Jurkat, Clone E6-1 (cell line): ENCODE results near the gene RMND5A. TPM values are rescaled to one million over a fixed set of nuclear protein-coding genes. Genes with fewer than 3 reads are reported as not detected.

ENCODE experiments used
- DNase-seq: peaks from one replicate; pipeline ENCODE4 v3.0.0-alpha.2; 2011; ENCODE audit warnings: low read depth, low spot score
- H3K4me3 ChIP-seq: 2 replicates; pipeline ENCODE4 v1.5.1; 2011; ENCODE audit warnings: mild to moderate bottlenecking, low read length, control low read depth, moderate library complexity
- polyA plus RNA-seq: library from polyadenylated mRNA; unstranded; fragments of >200 nt; gene quantifications from one replicate; pipeline ENCODE4 v1.2.1, GENCODE V29; 2012; ENCODE audit warnings: missing spikeins; ENCODE audit not compliant: insufficient read length, insufficient read depth

RMND5A gene, protein sequence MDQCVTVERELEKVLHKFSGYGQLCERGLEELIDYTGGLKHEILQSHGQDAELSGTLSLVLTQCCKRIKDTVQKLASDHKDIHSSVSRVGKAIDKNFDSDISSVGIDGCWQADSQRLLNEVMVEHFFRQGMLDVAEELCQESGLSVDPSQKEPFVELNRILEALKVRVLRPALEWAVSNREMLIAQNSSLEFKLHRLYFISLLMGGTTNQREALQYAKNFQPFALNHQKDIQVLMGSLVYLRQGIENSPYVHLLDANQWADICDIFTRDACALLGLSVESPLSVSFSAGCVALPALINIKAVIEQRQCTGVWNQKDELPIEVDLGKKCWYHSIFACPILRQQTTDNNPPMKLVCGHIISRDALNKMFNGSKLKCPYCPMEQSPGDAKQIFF
- 26.1 TPM for polyA plus RNA-seq

DNA sequence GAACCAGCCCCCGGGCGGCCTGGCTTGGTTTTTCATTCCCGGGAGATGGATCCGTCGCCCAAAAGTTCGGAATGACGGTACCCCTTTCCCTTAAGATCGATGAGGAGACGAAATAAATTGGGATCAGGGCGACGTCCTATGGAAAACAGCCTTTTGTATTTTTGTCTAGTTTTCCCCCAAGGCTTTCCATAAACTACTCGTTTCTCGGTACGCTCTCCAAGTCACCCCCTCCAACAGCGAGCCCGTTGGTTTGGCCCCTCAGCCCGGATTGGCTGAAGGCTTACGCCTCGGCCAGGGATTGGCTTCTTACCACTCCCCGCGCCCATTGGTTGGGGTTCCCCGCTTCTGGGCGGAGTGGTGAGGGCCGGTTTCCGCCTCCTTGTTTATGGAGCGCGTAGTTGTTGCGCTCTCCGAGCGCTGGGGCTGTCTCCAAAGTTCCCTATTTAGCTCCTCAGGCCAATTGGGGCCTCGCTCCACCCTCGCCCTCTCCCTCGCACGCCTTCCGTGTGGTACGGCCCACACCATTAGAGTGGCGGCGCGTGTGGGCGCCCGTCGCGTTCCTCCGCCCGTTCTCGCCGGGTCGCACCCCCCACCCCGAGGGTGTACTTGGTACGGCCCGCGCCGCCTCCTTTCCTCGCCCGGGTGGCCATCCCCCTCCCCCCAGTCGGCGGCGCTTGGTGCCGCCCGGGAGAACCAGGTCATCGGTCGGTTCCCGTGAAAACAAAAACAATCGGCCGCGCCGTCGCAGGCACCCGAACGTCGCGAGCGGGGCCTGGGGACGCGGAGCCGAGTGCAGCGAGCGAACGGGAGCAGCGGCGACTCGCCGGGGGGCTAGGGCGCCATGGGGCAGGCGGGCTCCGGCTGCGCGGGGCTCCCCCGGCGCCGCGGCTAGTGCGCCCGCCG lies at the start of gene RMND5A:
RMND5A (plus strand) TSS at position 655 of the 903 bp plus-strand sequence. CDS start 377 bp downstream, outside the sequence.
- peak within 1 kb of the TSS; percentile 58 for H3K4me3 ChIP-seq
- peak; percentile 85 for DNase-seq

DNA sequence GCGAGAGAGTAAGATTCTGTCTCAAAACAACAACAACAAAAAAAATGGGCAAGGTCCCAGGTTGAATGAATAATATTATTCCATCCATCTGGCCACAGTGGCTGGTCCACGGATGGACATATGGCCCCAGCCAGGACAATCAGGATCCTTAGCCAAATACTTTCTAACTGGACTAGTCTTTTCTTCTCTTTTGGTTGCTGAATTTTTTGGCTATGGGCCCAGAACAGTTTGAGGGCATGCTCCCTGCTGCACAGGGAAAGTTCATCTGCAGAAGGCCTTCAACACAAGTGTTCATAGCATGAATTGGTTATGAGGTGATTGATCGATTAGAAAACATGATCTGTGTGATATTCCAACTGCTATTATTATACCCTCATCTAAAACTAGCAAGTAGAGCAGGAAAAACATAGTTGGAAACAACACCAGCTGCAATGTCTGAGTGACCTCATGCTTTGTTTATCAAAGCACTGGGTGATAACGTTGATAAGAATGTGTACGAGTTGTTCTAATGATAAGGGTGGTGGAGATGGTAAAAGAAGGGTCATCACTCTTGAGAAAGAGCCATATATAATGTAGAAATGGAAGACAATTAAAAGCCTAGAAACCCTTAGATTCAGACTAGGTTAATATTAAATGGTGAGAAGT lies 48.6 kb upstream of the RMND5A start:
- no peak for DNase-seq
- no peak overlapping the region for H3K4me3 ChIP-seq

DNA sequence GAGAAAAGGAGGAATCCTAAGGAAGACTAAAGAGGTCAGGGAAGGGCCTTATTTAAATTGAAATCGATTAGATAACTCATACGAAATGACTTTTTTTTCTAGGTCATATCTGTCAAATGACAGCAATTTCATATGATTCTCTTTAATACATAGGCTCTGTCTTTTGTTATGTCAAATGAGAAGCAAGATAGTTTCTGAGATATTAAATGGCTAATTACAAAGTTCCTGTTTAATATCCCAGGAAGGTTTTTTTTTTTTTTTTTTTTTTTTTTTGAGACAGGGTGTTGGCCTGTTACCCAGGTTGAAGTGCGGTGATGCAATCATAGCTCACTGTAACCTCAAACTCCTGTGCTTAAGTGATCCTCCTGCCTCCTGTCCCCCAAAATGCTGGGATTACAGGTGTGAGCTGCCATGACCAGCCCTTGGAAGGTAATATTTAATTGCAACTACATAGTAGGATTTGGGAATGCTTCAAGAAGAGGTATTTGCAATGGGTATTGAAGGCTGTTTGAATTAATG lies 48.0 kb upstream of the RMND5A start:
- H3K4me3 ChIP-seq, result no peak overlapping the region
- no peak for DNase-seq

DNA sequence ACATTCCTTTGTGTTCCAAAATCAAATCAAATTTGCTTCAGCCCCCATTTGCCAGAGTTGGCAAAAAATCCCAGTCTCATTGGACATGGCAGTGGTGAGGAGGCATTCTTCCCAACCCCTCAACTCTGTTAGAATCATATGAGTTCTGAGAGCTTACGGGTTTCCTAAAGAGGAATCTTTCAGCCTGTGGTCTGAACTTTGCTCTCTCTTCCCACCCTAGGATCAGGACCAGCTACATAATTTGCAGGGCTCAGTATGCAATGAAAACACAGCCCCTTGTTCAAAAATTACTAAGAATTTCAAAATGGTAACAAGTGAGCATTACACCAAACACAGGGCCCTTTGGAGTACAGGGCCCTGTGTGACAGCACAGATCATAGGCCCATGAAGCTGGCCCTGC lies 47.1 kb upstream of the RMND5A start:
- H3K4me3 ChIP-seq, result no peak overlapping the region
- DNase-seq, result no peak

- H3K4me3 ChIP-seq, result no peak overlapping the region
- no peak for DNase-seq
Observed at GRCh38 chr2:86673986-86674670, 46.0 kb upstream of the RMND5A start.

GRCh38 chr2:86675104-86675503 lies 45.0 kb upstream of the RMND5A start:
- no peak overlapping the region for H3K4me3 ChIP-seq
- DNase-seq, result no peak

GRCh38 chr2:86675511-86676015 lies 44.5 kb upstream of the RMND5A start:
- DNase-seq, result peak; percentile 7
- H3K4me3 ChIP-seq, result no peak overlapping the region

DNA sequence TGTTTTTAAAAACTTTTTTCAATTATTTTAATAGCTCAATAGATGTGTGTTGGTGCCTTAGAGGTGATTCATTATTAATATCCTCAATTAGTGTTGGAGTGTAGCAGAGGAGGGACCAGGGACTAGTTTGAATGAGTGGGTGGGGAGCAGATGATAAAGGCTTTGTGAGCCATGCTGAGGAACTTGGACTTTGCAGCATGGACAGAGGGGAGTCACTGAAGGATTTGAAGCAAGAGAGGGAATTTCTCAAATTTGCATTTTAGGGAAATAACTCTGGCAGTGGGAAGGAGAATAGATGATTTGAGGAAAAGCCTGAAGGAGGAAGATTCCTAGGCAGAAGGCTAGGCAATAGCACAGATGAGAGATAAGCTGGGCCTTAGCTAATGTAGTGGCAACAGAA lies 42.3 kb upstream of the RMND5A start:
- no peak for DNase-seq
- H3K4me3 ChIP-seq, result no peak overlapping the region

DNA sequence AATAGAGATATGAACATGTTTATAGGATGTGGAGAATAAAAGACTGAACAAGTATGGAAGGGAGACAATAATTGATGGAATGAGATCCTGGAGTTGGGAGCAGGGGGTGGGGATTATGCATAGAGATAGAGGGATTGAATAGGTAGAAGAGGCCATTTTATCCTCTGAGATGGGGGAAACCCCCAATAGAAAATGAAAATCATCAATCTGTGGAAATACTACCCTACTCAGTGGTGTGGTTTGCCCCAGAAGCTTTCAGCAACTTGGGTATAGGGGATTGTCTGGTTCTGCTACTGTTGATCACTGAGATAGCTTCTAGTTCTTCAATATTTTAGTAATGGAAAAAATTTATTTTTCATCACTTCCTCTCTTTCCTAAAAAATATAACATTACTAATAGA lies 41.1 kb upstream of the RMND5A start:
- DNase-seq, result no peak
- H3K4me3 ChIP-seq, result no peak overlapping the region

- no peak for DNase-seq
Observed at GRCh38 chr2:86685351-86685750, 34.7 kb upstream of the RMND5A start.

DNA sequence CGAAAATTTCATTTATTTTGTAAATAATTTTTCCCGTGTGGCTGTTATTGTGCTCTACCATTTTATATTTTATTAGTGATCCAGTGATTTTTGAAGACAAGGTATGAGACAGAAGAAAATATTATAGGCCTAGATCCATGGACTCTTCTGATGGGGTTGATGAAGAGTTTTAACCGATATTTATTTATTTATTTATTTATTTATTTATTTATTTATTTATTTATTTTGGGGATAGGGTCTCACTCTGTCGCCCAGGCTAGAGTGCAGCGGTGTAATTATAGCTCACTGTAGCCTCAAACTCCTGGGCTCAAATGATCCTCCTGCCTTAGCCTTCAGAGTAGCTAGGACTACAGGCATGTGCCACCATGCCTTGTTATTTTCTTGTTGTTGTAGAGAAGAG lies 33.6 kb upstream of the RMND5A start:
- H3K4me3 ChIP-seq, result no peak overlapping the region
- no peak for DNase-seq

More at GRCh38 chr2:86685351-86685750, 34.7 kb upstream of the RMND5A start:
- no peak overlapping the region for H3K4me3 ChIP-seq

GRCh38 chr2:86686905-86687304 lies 33.2 kb upstream of the RMND5A start:
- DNase-seq, result no peak
- H3K4me3 ChIP-seq, result no peak overlapping the region

DNA sequence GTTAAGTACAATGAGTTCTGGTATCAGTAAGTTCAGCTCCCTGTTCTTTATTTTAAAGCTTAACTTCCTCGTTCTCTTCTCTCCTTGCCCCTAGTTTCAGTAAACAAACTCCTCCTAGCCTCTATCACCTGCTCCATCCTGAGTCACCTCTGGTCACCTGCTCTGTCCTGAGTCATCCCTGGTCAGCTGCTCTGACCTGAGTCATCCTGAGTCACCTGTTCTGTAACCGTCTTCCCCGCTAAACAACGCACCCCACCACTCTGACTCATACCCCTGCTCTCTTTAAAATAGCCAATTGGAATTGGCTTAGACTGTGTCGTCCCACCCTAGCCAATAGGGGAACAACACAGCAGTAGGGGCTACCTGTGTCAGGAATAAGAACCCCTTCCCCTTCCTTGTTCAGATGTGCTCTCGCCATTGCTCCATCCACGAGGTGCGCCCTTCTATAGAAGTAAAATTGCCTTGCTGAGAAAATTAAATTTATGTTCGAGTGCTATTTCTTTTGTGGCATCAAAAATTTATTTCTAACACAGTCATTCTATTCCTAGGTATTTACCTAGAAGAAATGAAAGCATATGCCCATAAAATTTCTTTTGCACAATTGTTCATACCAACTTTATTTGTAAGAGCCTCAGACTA lies 24.9 kb upstream of the RMND5A start:
- H3K4me3 ChIP-seq, result no peak overlapping the region
- DNase-seq, result no peak

- no peak overlapping the region for H3K4me3 ChIP-seq
- DNase-seq, result no peak
Observed at GRCh38 chr2:86697551-86698104, 22.5 kb upstream of the RMND5A start.

- H3K4me3 ChIP-seq, result no peak overlapping the region
- DNase-seq, result no peak
Observed at GRCh38 chr2:86700690-86701089, 19.4 kb upstream of the RMND5A start.

- DNase-seq, result no peak
- no peak overlapping the region for H3K4me3 ChIP-seq
Observed at GRCh38 chr2:86703704-86704361, 16.3 kb upstream of the RMND5A start.

DNA sequence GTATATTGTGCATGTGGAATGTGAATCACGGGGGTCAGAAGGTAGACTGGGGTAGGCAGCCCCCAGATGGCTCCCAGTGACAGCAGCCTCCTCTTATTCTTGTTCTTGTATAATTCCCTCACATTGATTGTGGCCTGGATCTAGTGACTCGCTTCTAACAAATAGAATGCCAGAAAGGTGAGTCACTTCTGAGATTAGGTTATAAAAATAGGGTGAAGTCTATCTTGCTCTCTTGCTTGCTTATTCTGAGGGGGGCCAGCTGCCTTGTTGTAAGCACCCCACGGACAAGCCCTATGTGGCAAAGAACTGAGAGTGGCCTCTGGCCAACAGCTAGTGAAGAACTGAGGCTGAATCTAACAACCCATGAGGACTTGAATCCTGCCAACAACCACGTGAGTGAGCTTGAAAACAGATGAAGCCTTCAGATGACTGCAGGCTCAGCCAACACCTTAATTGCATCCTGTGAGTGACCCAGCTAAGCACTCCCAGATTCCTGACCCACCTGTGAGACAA lies 15.6 kb upstream of the RMND5A start:
- DNase-seq, result no peak
- no peak overlapping the region for H3K4me3 ChIP-seq
